HepG2 (cell line): ENCODE data around the gene SLC7A8. TPM values are rescaled to one million over a fixed set of nuclear protein-coding genes. Genes with fewer than 3 reads are reported as not detected.

Experiments used
- CC2D1A ChIP-seq: sonication (generic); formaldehyde crosslinking; IDR thresholded peaks from 2 replicates; pipeline ENCODE4 v1.8.1; 2023; ENCODE audit warnings: mild to moderate bottlenecking, missing genetic modification reagents
- FLYWCH1 ChIP-seq: sonication (generic); formaldehyde crosslinking; IDR thresholded peaks from 2 replicates; pipeline ENCODE4 v1.8.1; 2023; ENCODE audit warnings: mild to moderate bottlenecking, missing genetic modification reagents
- LBX2 ChIP-seq: sonication (generic); formaldehyde crosslinking; IDR thresholded peaks from 2 replicates; pipeline ENCODE4 v1.5.0; 2020; ENCODE audit warnings: missing genetic modification reagents, mild to moderate bottlenecking, borderline replicate concordance
- LCORL ChIP-seq, 2 experiments: fragments of 450-650 bp in 1 of 2; sonication (generic) in 1 of 2; formaldehyde crosslinking in 1 of 2; IDR thresholded peaks; 2 replicates each; pipeline versions ENCODE4 v1.5.0 to v1.6.1; 2017 to 2020; ENCODE audit warnings: antibody characterized with exemption in 1 of 2, missing genetic modification reagents in 1 of 2
- MATR3 ChIP-seq: sonication (generic); formaldehyde crosslinking; IDR thresholded peaks from 2 replicates; pipeline ENCODE4 v1.4.0; 2020; ENCODE audit warnings: missing genetic modification reagents
- NFYB ChIP-seq: sonication (generic); formaldehyde crosslinking; IDR thresholded peaks from 2 replicates; pipeline ENCODE4 v1.4.0; 2020; ENCODE audit warnings: missing genetic modification reagents
- NR2F2 ChIP-seq: IDR thresholded peaks from 2 replicates; pipeline ENCODE4 v1.6.1; 2012; ENCODE audit warnings: low read depth, inconsistent platforms, borderline replicate concordance
- PHF5A ChIP-seq: IDR thresholded peaks from one replicate; pipeline ENCODE4 v1.6.1; 2018; ENCODE audit warnings: low read depth, missing genetic modification reagents; ENCODE audit not compliant: unreplicated experiment
- RXRB ChIP-seq: IDR thresholded peaks from 2 replicates; pipeline ENCODE4 v1.6.1; 2016; ENCODE audit warnings: borderline replicate concordance, missing genetic modification reagents, missing compliant biosample characterization
- SMYD3 ChIP-seq: sonication (generic); formaldehyde crosslinking; IDR thresholded peaks from 2 replicates; pipeline ENCODE4 v1.8.1; 2023; ENCODE audit warnings: mild to moderate bottlenecking, missing genetic modification reagents
- ZBTB49 ChIP-seq: sonication (generic); formaldehyde crosslinking; IDR thresholded peaks from 2 replicates; pipeline ENCODE4 v1.4.0; 2020; ENCODE audit warnings: missing genetic modification reagents, borderline replicate concordance
- ZMYM2 ChIP-seq: sonication (generic); formaldehyde crosslinking; IDR thresholded peaks from 2 replicates; pipeline ENCODE4 v1.8.0; 2022; ENCODE audit warnings: mild to moderate bottlenecking, missing genetic modification reagents
- ZNF3 ChIP-seq: IDR thresholded peaks from 2 replicates; pipeline ENCODE4 v1.7.0; 2017; ENCODE audit warnings: inconsistent platforms
- ZNF441 ChIP-seq: sonication (generic); formaldehyde crosslinking; IDR thresholded peaks from 2 replicates; pipeline ENCODE4 v1.7.0; 2021; ENCODE audit warnings: missing genetic modification reagents, borderline replicate concordance
- ZNF446 ChIP-seq: sonication (generic); formaldehyde crosslinking; IDR thresholded peaks from 2 replicates; pipeline ENCODE4 v1.5.0; 2020; ENCODE audit warnings: mild to moderate bottlenecking, missing genetic modification reagents
- ZNF558 ChIP-seq: sonication (generic); formaldehyde crosslinking; IDR thresholded peaks from 2 replicates; pipeline ENCODE4 v1.9.0; 2022; ENCODE audit warnings: mild to moderate bottlenecking, missing genetic modification reagents, borderline replicate concordance
- ZNF879 ChIP-seq: sonication (generic); formaldehyde crosslinking; IDR thresholded peaks from 2 replicates; pipeline ENCODE4 v1.8.1; 2023; ENCODE audit warnings: missing genetic modification reagents
- ZSCAN22 ChIP-seq: sonication (generic); formaldehyde crosslinking; IDR thresholded peaks from 2 replicates; pipeline ENCODE4 v1.4.0; 2020; ENCODE audit warnings: mild to moderate bottlenecking, missing genetic modification reagents
- ZSCAN30 ChIP-seq: sonication (generic); formaldehyde crosslinking; IDR thresholded peaks from 2 replicates; pipeline ENCODE4 v1.5.0; 2020; ENCODE audit warnings: mild to moderate bottlenecking, missing genetic modification reagents
- polyA plus RNA-seq, 8 experiments: library from polyadenylated mRNA; depleted of rRNA in 3 of 8; stranded (reverse) in 7 of 8; unstranded in 1 of 8; fragments of >200 nt; fragmentation: Illumina TruSeq in 4 of 8; extraction: Trizol in 4 of 8; gene quantifications; 2 replicates each; pipeline versions ENCODE4 v1.2.1 to v1.2.3, GENCODE V29; 2011 to 2016; ENCODE audit warnings: low read depth in 4 of 8, missing spikeins in 1 of 8, mixed read lengths in 1 of 8; ENCODE audit not compliant: insufficient read depth in 1 of 8
- total RNA-seq, 5 experiments: library from RNA; depleted of rRNA; stranded (reverse); fragments of >200 nt; fragmentation: Illumina TruSeq; extraction: Trizol; gene quantifications; 2 replicates each; pipeline ENCODE4 v1.2.3, GENCODE V29; 2016; ENCODE audit warnings: low read depth in 1 of 5
- TF ChIP-seq, protein P1 (sequence below): sonication (generic); formaldehyde crosslinking; IDR thresholded peaks from 2 replicates; pipeline ENCODE4 v1.4.0; 2020; ENCODE audit warnings: missing genetic modification reagents, mild to moderate bottlenecking, borderline replicate concordance
- TF ChIP-seq, protein P2 (sequence below): sonication (generic); formaldehyde crosslinking; conservative IDR thresholded peaks from 2 replicates; pipeline ENCODE4 v1.5.0; 2020; ENCODE audit warnings: missing genetic modification reagents
- TF ChIP-seq, protein P3 (sequence below): sonication (generic); formaldehyde crosslinking; IDR thresholded peaks from 2 replicates; pipeline ENCODE4 v1.8.1; 2022; ENCODE audit warnings: mild to moderate bottlenecking, missing genetic modification reagents

The SLC7A8 gene
- total and polyA plus RNA-seq, 2 of the 13 experiments (the other 11 are each of a cell fraction or from before 2014, with no cell fraction given), result 0.25 TPM; not detected in 1

DNA sequence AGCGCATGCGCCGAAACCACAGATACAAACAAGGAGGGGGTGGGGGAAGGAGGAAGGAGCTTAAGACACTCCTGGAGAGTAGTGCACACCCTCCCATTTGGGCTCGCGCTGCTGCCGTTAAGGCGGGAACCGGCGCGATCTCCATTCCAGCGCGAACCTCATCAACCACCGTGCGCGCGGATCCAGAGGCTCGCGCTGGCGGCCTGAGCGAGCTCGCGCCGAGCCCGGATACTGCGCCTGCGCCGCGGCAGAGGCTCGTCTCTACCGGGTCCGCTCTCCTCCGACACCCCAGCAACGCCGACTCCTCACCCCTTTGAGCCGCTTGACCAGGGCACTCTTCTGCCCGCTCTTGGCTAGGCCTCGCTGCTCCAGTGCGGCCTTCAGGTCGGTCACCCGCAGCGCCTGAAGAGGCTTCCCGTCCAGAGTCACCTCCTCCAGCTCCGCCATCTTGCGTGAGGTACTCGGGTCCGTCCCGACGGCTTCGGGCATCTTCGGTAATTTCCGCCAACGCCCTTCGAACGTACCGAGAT, 88.7 kb downstream of the SLC7A8 start, which contains the start of gene ACIN1 (continued):
- TF ChIP-seq, protein P1, sequence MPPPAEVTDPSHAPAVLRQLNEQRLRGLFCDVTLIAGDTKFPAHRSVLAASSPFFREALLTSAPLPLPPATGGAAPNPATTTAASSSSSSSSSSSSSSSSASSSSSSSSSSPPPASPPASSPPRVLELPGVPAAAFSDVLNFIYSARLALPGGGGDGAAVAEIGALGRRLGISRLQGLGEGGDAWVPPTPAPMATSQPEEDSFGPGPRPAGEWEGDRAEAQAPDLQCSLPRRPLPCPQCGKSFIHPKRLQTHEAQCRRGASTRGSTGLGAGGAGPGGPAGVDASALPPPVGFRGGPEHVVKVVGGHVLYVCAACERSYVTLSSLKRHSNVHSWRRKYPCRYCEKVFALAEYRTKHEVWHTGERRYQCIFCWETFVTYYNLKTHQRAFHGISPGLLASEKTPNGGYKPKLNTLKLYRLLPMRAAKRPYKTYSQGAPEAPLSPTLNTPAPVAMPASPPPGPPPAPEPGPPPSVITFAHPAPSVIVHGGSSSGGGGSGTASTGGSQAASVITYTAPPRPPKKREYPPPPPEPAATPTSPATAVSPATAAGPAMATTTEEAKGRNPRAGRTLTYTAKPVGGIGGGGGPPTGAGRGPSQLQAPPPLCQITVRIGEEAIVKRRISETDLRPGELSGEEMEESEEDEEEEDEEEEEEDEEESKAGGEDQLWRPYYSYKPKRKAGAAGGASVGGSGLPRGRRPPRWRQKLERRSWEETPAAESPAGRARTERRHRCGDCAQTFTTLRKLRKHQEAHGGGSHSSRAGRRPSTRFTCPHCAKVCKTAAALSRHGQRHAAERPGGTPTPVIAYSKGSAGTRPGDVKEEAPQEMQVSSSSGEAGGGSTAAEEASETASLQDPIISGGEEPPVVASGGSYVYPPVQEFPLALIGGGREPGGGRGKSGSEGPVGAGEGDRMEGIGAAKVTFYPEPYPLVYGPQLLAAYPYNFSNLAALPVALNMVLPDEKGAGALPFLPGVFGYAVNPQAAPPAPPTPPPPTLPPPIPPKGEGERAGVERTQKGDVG, result peak; percentile 95; the same call in 1 of the 2 replicates
- TF ChIP-seq ZNF879 (CRISPR knock-in tag), result peak; percentile 85; the same call in 1 of the 2 replicates
- no peak; the same call in 1 of the 2 replicates for TF ChIP-seq ZSCAN30 (CRISPR knock-in tag)
- 0 out of 2 replicates have a peak, but pooled peaks have one; percentile 78 for TF ChIP-seq ZBTB49 (CRISPR knock-in tag)
- TF ChIP-seq NFYB (CRISPR knock-in tag), result no peak
- TF ChIP-seq LBX2 (CRISPR knock-in tag), result peak; percentile 99
- no peak for TF ChIP-seq ZMYM2 (CRISPR knock-in tag)
- TF ChIP-seq ZNF446, result peak; percentile 99
- TF ChIP-seq SMYD3 (CRISPR knock-in tag), result 0 out of 2 replicates have a peak, but pooled peaks have one; percentile 34
- TF ChIP-seq ZNF441, result peak; percentile 95
- TF ChIP-seq LCORL (IDR thresholded peaks at IDR 0.05), result no peak
- peak; percentile 97 for TF ChIP-seq LCORL (CRISPR knock-in tag; IDR thresholded peaks at IDR 0.05)
- no peak for TF ChIP-seq ZNF558 (CRISPR knock-in tag)
- no peak; the same call in 1 of the 2 replicates for TF ChIP-seq CC2D1A (CRISPR knock-in tag)
- TF ChIP-seq FLYWCH1, result no peak
- TF ChIP-seq MATR3 (CRISPR knock-in tag), result no peak
- TF ChIP-seq, protein P2, sequence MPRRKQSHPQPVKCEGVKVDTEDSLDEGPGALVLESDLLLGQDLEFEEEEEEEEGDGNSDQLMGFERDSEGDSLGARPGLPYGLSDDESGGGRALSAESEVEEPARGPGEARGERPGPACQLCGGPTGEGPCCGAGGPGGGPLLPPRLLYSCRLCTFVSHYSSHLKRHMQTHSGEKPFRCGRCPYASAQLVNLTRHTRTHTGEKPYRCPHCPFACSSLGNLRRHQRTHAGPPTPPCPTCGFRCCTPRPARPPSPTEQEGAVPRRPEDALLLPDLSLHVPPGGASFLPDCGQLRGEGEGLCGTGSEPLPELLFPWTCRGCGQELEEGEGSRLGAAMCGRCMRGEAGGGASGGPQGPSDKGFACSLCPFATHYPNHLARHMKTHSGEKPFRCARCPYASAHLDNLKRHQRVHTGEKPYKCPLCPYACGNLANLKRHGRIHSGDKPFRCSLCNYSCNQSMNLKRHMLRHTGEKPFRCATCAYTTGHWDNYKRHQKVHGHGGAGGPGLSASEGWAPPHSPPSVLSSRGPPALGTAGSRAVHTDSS, result 0 out of 2 replicates have a peak, but pooled peaks have one; percentile 55
- no peak for TF ChIP-seq NR2F2
- TF ChIP-seq PHF5A (CRISPR knock-in tag), result peak; percentile 89
- TF ChIP-seq RXRB (CRISPR knock-in tag), result peak; percentile 69; the same call in 1 of the 2 replicates
- TF ChIP-seq, protein P3, sequence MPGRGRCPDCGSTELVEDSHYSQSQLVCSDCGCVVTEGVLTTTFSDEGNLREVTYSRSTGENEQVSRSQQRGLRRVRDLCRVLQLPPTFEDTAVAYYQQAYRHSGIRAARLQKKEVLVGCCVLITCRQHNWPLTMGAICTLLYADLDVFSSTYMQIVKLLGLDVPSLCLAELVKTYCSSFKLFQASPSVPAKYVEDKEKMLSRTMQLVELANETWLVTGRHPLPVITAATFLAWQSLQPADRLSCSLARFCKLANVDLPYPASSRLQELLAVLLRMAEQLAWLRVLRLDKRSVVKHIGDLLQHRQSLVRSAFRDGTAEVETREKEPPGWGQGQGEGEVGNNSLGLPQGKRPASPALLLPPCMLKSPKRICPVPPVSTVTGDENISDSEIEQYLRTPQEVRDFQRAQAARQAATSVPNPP (CRISPR knock-in tag), result no peak
- TF ChIP-seq ZSCAN22 (CRISPR knock-in tag), result peak; percentile 82; the same call in 1 of the 2 replicates
- no peak for TF ChIP-seq ZNF3 (CRISPR knock-in tag)
